GM18951 (cell line): ENCODE measurements around the gene B3GNT4.

ENCODE experiments used
- POLR2A ChIP-seq: IDR thresholded peaks from 4 replicates; pipeline ENCODE4 v1.6.1; 2011; ENCODE audit warnings: mild to moderate bottlenecking; ENCODE audit not compliant: insufficient read length, insufficient read depth; ENCODE audit errors: extremely low read depth
- in situ Hi-C: fragments of 300-500 bp; cut with MboI; formaldehyde crosslinking; loops from one replicate; pipeline ENCODE4 v1.12.0; 2022; ENCODE audit warnings: low sequenced_read_pairs, mixed read lengths, inconsistent platforms; ENCODE audit not compliant: unreplicated experiment

The B3GNT4 gene

DNA sequence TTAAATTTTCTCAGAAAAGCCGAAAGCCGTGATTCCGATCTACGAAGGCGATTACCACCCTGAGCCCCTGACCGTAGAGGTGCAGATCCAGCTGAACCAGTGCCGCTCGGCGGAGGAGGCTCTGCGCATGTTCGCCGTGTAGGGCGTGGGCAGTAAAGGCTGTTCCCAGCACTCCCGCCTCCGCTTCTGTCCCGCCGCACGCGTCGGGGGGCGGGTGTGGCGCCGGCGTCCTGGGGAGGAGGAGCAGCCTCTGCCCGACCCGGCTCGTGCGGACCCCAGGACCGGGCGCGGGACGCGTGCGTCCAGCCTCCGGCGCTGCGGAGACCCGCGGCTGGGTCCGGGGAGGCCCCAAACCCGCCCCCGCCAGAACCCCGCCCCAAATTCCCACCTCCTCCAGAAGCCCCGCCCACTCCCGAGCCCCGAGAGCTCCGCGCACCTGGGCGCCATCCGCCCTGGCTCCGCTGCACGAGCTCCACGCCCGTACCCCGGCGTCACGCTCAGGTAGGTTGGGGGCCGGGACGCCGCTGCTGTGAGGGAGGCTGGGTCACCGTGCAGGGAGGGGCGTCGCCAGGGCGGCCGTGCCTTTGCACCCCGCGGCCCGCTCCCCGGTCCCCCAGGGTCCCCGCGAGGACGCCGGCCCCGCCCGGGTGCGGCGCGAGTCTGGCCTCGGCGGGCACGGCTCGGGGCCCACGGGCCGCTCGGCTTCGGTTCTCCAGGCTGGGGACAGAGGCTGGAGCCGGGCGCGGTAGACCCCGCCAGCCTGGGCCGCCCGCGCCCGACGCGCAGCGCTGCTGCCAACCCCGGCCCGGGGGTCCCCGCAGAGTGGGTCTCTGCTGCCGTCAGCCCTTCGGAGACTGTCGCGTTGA lies at the start of gene B3GNT4:
Gene B3GNT4 (plus strand): TSS at position 409 of the 866 bp plus-strand sequence. CDS start 910 bp downstream, outside the sequence.
- in situ Hi-C loops: no loop called here

DNA sequence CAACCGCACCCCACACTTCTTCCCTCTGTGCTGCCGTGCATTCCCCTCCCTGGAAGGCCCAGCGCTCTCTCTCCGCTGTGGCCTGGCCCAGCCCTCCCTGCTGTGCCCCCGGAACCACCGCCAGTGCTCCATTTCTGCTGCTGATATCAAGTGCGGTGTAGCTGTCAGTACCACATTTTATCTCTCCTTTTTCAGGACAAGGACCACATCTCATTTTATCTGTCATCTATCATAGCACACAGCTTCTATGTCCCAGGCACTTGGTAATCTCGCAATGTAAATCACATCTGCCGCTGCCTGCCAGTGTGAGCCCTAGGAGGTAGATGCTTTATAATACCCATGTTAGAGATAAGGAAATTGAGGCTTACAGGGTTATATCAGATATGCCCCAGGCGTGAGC lies 47.8 kb upstream of the B3GNT4 start:
- no peak for TF ChIP-seq POLR2A
- in situ Hi-C loops: no loop called here

More for the DNA sequence above, at the start of gene B3GNT4:
- no peak for TF ChIP-seq POLR2A

DNA sequence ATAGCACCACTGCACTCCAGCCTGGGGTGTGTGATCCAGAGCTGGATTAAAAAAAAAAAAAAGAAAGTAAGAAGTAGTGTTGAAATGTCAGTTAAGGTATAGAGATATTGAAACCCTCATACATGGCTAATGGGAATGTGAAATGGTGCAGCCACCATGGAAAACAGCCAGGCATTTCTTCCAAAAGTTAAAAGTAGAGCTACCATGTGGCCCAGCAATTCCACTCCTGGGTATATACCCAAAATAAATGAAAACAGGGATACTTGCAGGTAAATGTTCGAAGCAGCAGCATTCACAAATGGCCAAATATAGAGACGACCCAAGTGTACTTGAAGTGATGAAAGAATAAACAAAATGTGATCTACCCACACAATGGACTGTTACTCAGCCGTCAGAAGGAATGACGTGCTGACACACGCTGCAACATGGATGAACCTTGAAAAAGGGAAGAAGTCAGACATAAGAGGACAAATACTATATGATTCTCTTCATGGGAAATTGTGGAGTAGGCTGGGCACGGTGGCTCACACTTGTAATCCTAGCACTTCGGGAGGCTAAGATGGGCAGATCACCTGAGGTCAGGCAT lies 44.7 kb upstream of the B3GNT4 start:
- in situ Hi-C loops: no loop called here
- no peak for TF ChIP-seq POLR2A

DNA sequence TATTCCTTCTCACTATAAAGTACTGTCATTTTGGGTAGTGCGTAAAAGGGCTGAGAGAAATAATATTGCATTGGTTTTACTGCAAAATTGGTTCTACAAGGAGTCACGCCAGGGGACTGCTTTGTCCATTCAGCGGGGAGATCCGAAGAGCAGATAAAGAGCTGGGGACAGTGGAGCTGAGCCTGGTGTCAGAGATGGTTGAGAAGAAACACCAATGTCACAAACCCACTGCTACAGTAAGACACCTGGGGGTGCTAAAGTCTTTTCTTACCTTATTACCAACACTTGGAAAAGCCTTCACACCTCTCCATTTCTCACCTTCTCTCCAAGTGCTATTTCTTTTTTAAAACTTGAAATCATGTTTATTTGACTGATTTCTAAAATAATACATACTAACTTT lies 43.6 kb upstream of the B3GNT4 start:
- in situ Hi-C loops: no loop called here
- TF ChIP-seq POLR2A: no peak

DNA sequence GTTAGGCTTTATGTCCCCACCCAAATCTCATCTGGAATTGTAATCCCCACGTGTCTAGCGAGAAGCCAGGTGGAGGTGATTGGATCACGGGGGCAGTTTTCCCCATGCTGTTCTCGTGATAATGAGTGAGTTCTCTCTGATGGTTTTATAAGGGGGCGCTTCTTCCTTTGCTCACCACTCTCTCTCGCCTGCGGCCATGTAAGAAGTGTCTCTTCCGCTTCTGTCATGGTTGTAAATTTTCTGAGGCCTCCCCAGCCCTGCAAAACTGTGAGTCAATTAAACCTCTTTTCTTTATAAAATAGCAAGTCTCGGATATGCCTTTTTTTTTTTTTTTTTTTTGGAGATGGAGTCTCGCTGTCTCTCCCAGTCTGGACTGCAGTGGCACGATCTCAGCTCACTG lies 42.7 kb upstream of the B3GNT4 start:
- TF ChIP-seq POLR2A: no peak
- in situ Hi-C loops: no loop called here

DNA sequence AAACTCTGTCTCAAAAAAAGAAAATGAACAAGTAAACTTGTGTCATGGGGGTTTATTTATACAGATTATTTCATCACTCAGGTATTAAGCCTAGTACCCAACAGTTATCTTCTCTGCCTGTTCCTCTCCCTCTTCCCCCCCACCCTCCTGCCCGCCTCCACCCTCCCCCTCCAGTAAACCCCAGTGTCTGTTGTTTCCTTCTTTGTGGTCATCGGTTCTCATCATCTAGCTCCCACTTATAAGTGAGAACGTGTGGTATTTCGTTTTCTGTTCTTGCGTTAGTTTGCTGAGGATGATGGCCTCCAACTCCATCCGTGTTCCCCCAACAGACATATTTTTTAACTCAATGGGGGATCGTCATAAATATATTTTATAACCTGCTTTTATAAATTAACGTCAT lies 41.8 kb upstream of the B3GNT4 start:
- in situ Hi-C loops: no loop called here
- TF ChIP-seq POLR2A: no peak

DNA sequence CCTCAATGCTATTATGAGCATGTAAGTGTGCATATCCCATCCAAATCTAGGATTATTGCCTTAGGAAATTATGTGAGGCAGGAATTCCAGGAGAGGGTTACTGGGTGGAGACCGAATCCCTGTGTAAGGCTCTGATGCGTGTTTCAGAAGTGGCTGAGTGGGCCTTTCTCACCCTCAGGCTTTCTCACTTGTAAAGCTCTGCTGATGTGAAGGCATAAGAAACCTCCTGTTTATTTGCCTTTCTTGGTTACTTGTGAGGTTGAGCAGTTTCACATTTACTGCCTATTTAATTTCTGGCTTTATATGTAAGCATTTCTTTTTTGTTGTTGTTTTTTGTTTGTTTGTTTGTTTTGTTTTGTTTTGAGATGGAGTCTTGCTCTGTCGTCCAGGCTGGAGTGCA lies 40.5 kb upstream of the B3GNT4 start:
- in situ Hi-C loops: no loop called here
- no peak for TF ChIP-seq POLR2A

DNA sequence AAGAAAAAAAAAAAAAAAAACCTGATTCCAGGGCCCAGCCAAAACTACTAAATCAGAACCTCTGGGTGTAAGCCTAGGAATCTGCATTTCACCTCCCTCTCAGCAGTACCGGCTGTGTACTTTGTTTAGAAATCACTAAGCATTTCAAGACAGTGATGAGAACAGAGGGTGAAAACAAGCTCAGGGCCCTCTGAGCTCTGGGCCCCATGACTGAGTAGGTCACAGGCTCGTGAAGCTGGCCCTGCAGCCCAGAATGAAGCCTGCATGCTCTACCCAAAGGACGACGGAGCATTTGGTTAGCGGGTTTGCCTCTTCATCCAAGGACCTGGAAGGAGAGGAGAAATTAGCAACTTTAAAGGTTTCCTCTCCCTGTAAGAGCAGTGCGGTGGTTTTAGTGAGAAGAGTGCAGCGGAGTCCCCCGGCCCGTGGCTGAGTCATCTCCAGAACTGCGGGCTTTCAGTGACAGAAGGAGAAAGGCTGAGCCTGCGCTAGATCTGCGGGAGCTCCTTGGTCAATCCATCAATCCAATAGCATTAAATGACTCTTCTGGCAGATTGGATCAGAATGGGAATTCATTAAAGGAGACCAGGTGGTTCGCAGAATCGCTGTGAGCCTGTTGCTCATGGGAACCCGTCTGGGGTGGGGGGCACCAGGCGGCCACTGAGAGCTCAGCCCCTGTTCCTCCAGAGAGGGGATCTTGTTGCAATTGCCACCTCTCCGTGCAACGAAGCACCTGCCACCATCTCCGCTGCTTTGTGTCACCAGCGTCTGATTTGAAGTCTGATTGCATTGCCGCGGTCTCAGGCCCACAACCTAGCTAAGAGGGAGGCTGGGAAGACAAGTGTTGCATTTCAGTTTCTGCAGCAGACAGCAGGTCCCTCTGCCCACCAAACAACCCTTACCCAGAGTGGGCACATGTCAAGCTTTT lies 36.8 kb upstream of the B3GNT4 start:
- in situ Hi-C loops: no loop called here

DNA sequence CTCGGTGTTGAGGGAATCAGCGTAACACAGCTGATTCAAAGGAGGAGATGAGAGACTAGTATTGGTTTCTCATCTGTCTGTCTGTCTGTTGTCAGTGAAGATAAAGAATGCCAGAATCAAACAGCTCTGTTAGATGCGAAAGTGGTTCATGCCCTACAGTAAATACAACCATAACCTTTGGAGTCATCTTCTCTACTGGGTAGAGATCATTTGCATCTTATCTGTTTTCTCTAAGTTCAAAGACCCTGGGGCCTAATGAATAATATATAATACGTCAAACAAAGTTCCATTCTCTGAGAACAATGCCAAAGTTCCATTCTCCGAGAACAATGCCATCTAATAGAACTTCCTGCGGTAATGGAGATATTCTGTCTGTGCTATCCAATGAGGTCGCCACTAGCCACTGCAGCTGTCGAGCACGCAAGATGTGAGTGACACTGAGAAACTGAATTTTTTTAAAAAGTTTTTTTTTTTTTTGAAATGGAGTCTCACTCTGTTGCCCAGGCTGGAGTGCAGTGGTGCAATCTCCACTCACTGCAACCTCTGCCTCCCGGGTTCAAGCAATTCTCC lies 36.1 kb upstream of the B3GNT4 start:
- in situ Hi-C loops: no loop called here
- no peak for TF ChIP-seq POLR2A

More for the DNA sequence above, 36.8 kb upstream of the B3GNT4 start:
- TF ChIP-seq POLR2A: no peak

DNA sequence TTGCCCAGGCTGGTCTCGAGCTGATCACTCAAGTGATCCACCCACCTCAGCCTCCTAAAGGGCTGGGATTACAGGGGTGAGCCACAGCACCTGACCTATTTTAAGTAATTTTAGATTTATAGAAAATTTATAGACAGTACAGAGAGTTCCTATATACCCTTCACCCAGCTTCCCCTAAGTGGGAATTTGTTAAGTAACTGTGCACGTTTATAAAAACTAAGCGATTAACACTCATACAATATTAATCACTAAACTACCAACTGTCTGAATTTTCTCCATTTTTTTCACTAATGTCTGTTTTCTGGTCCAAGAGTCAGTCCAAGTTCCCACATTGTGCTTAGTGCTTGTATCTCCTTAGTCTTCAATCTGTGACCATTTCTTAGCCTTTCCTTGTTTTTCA lies 35.0 kb upstream of the B3GNT4 start:
- in situ Hi-C loops: no loop called here
- TF ChIP-seq POLR2A: no peak

DNA sequence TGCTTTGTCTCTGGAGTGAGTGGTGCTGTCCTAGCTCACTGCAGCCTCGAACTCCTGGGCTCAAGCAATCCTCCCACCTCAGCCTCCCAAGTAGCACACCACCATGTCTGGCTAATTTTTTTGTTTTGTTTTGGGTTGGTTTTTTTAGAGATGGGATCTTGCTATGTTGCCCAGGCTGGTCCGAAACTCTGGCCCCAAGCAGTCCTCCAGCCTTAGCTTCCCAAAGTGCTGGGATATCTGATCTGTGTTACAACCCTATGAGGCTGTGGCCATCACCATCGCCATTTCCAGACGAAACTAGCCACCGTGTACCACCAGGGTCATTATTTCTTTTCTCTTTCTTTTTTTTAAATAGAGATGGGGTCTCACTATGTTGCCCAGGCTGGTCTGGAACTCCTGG lies 32.1 kb upstream of the B3GNT4 start:
- no peak for TF ChIP-seq POLR2A
- in situ Hi-C loops: no loop called here

DNA sequence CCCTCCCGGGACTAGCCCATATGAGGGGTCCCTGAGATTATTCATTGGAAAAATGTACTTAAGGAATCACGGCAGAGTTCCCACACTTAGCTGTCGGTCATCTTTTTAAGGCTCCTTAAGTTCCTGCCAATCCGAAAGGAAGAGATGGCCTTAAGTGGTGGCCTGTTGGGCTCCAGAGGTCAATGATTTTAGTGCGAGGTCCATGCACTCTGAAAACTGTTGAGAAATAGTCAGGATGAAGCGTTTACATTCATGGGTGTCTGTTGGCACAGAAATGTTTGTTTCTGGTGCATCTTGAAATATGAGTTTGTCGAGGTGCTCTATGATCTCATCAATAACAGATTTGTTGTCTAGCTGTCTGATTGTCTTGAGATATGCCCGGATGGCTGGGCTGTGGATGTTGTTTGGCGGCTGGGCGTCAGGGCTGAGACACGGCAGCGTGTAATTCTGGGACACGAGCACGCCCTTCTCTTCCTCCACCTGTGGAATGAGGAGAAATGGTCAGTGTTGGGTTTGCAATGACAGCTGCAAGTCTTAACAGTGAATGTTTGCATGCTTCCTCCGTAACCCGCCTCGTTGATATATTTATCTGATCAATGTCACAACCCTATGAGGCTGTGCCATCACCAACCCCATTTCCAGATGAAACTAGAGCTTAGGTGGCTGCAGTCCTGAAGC lies 31.1 kb upstream of the B3GNT4 start:
- TF ChIP-seq POLR2A: no peak
- in situ Hi-C loops: no loop called here
